H9 (cell line): ENCODE results near the gene ABHD14A. TPM values are rescaled to one million over a fixed set of nuclear protein-coding genes. Genes with fewer than 3 reads are reported as not detected.

Experiments used
- DNase-seq: peaks from one replicate; pipeline ENCODE4 v3.0.0-alpha.2; 2017
- H2AFZ ChIP-seq: one replicate; pipeline ENCODE4 v1.6.1; 2013; ENCODE audit warnings: mild to moderate bottlenecking, low read length, control low read depth, moderate library complexity
- H2AK5ac ChIP-seq: 2 replicates; pipeline ENCODE4 v1.6.1; 2013; ENCODE audit warnings: low read length, control low read depth, mixed read lengths; ENCODE audit not compliant: insufficient read length
- H2BK120ac ChIP-seq: one replicate; pipeline ENCODE4 v1.6.1; 2013; ENCODE audit warnings: low read depth, mild to moderate bottlenecking, low read length, control low read depth, inconsistent platforms; ENCODE audit not compliant: poor library complexity, severe bottlenecking
- H2BK12ac ChIP-seq: 2 replicates; pipeline ENCODE4 v1.6.1; 2013; ENCODE audit warnings: low read length, control low read depth, mixed read lengths, low read depth; ENCODE audit not compliant: insufficient read length
- H2BK15ac ChIP-seq: 2 replicates; pipeline ENCODE4 v1.6.1; 2013; ENCODE audit warnings: low read depth, low read length, control low read depth
- H2BK20ac ChIP-seq: one replicate; pipeline ENCODE4 v1.6.1; 2013; ENCODE audit warnings: low read depth, mild to moderate bottlenecking, low read length, control low read depth, inconsistent platforms; ENCODE audit not compliant: poor library complexity, severe bottlenecking
- H2BK5ac ChIP-seq: 2 replicates; pipeline ENCODE4 v1.6.1; 2013; ENCODE audit warnings: low read length, control low read depth, mixed read lengths; ENCODE audit not compliant: insufficient read length
- H3K14ac ChIP-seq: 2 replicates; pipeline ENCODE4 v1.6.1; 2013; ENCODE audit warnings: low read length, control low read depth; ENCODE audit not compliant: insufficient read depth
- H3K18ac ChIP-seq: 2 replicates; pipeline ENCODE4 v1.6.1; 2013; ENCODE audit warnings: low read depth, mild to moderate bottlenecking, mixed read lengths, low read length, control low read depth; ENCODE audit not compliant: insufficient read length
- H3K23ac ChIP-seq: 2 replicates; pipeline ENCODE4 v1.6.1; 2013; ENCODE audit warnings: low read length, control low read depth, mixed read lengths, low read depth; ENCODE audit not compliant: insufficient read length
- H3K23me2 ChIP-seq: 2 replicates; pipeline ENCODE4 v1.6.1; 2013; ENCODE audit warnings: low read depth, mild to moderate bottlenecking, mixed read lengths, low read length, control low read depth; ENCODE audit not compliant: insufficient read length, poor library complexity, severe bottlenecking
- H3K27ac ChIP-seq: 2 replicates; pipeline ENCODE4 v1.5.1; 2013; ENCODE audit warnings: low read length, control low read depth, mixed read lengths, low read depth; ENCODE audit not compliant: insufficient read length
- H3K27me3 ChIP-seq: 2 replicates; pipeline ENCODE4 v1.6.1; 2013; ENCODE audit warnings: low read length, control low read depth, inconsistent platforms; ENCODE audit not compliant: insufficient read depth
- H3K4ac ChIP-seq: 2 replicates; pipeline ENCODE4 v1.6.1; 2013; ENCODE audit warnings: low read depth, mild to moderate bottlenecking, control low read depth, inconsistent platforms, low read length, moderate library complexity
- H3K4me1 ChIP-seq: 2 replicates; pipeline ENCODE4 v1.6.1; 2013; ENCODE audit warnings: low read length, control low read depth, inconsistent platforms; ENCODE audit not compliant: insufficient read depth
- H3K4me2 ChIP-seq: 2 replicates; pipeline ENCODE4 v1.6.1; 2013; ENCODE audit warnings: low read length, control low read depth, mixed read lengths; ENCODE audit not compliant: insufficient read length, insufficient read depth
- H3K56ac ChIP-seq: 2 replicates; pipeline ENCODE4 v1.6.1; 2013; ENCODE audit warnings: low read depth, mild to moderate bottlenecking, mixed read lengths, low read length, control low read depth; ENCODE audit not compliant: insufficient read length
- H3K79me1 ChIP-seq: 2 replicates; pipeline ENCODE4 v1.6.1; 2013; ENCODE audit warnings: low read depth, mild to moderate bottlenecking, moderate library complexity, low read length, control low read depth, inconsistent platforms; ENCODE audit not compliant: insufficient read depth, poor library complexity, severe bottlenecking
- H3K79me2 ChIP-seq: 2 replicates; pipeline ENCODE4 v1.6.1; 2013; ENCODE audit warnings: low read length, control low read depth, inconsistent platforms; ENCODE audit not compliant: insufficient read depth
- H3K9ac ChIP-seq: 2 replicates; pipeline ENCODE4 v1.6.1; 2013; ENCODE audit warnings: low read length, control low read depth, mixed read lengths; ENCODE audit not compliant: insufficient read length; ENCODE audit errors: extremely low read depth
- H3K9me3 ChIP-seq: one replicate; pipeline ENCODE4 v1.6.1; 2013; ENCODE audit warnings: low read depth, low read length, inconsistent platforms; ENCODE audit not compliant: control insufficient read depth
- H3T11ph ChIP-seq: one replicate; pipeline ENCODE4 v1.6.1; 2013; ENCODE audit warnings: mild to moderate bottlenecking, low read length, control low read depth, inconsistent platforms
- H4K20me1 ChIP-seq: one replicate; pipeline ENCODE4 v1.6.1; 2013; ENCODE audit not compliant: control insufficient read depth, insufficient read length, insufficient read depth
- H4K5ac ChIP-seq: 2 replicates; pipeline ENCODE4 v1.6.1; 2013; ENCODE audit warnings: low read depth, mild to moderate bottlenecking, mixed read lengths, low read length, control low read depth; ENCODE audit not compliant: insufficient read length
- H4K8ac ChIP-seq: replicated peaks from 2 replicates; pipeline ENCODE4 v1.6.1; 2013; ENCODE audit warnings: low read length, control low read depth, mixed read lengths, low read depth; ENCODE audit not compliant: insufficient read length
- H4K91ac ChIP-seq: 2 replicates; pipeline ENCODE4 v1.6.1; 2013; ENCODE audit warnings: low read depth, mild to moderate bottlenecking, moderate library complexity, mixed read lengths, low read length, control low read depth; ENCODE audit not compliant: insufficient read length
- H3K27ac Mint-ChIP-seq, 3 experiments: 2 replicates in 2 of 3; 3 replicates in 1 of 3; pipeline ENCODE4 v1.8.0; 2020 to 2021; ENCODE audit warnings: mixed read lengths in 3 of 3, mild to moderate bottlenecking in 1 of 3, moderate library complexity in 1 of 3
- H3K27me3 Mint-ChIP-seq: 2 replicates; pipeline ENCODE4 v1.8.0; 2021; ENCODE audit warnings: low read depth, mild to moderate bottlenecking, moderate library complexity, mixed read lengths
- H3K36me3 Mint-ChIP-seq, 3 experiments: 2 replicates in 2 of 3; 3 replicates in 1 of 3; pipeline ENCODE4 v1.8.0; 2020 to 2021; ENCODE audit warnings: low read depth in 3 of 3, mixed read lengths in 3 of 3; ENCODE audit not compliant: insufficient read depth in 1 of 3
- H3K4me1 Mint-ChIP-seq, 2 experiments: 2 replicates each; pipeline ENCODE4 v1.8.0; 2020; ENCODE audit warnings: mixed read lengths in 2 of 2
- H3K4me3 Mint-ChIP-seq, 2 experiments: 2 replicates in 1 of 2; 3 replicates in 1 of 2; pipeline ENCODE4 v1.8.0; 2020 to 2021; ENCODE audit warnings: mild to moderate bottlenecking in 2 of 2, mixed read lengths in 2 of 2, moderate library complexity in 1 of 2
- H3K9me3 Mint-ChIP-seq, 2 experiments: 2 replicates in 1 of 2; 3 replicates in 1 of 2; pipeline ENCODE4 v1.8.0; 2020; ENCODE audit warnings: mild to moderate bottlenecking in 2 of 2, mixed read lengths in 2 of 2, moderate library complexity in 1 of 2
- WGBS: extraction: QIAGEN DNeasy Blood & Tissue Kit; methylation state at CpG from one replicate; pipeline ENCODE4 v1.1.7; 2013; ENCODE audit warnings: missing lambda C conversion rate, low lambda C conversion rate, mixed read lengths; ENCODE audit not compliant: insufficient read length; ENCODE audit errors: extremely low coverage; 5-methylcytosine and 5-hydroxymethylcytosine counted together
- total RNA-seq: library from RNA; stranded (reverse); gene quantifications from 2 replicates; pipeline ENCODE4 v1.2.1, GENCODE V29; 2021
- TF ChIP-seq, protein P1 (sequence below): fragments of 200-600 bp; sonication (generic); conservative IDR thresholded peaks from 3 replicates; pipeline ENCODE4 v1.8.0; 2021; ENCODE audit warnings: antibody characterized with exemption, mild to moderate bottlenecking

Gene ABHD14A
- total RNA-seq, 1 experiment from 2014 or later: 3.1 TPM

DNA sequence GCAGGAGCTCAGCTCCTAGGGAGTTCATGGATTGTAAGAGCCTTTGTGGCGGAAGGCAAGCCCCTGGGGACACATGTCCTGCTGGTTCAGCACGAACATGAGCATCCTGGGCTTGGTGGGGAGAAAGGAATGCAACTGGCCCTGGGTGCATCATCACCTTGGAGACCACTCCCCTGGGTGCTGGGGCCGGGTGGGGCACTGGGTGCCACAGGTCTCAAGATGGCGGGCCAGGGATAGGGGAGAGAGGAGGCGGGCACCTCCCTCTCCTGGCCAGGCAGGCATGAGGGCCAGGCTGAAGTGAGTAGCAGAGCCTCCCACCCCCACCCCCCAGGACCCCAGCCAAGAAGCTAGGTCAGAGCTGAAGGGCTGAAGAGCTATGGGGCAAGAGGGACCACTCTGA, 8.4 kb upstream of the ABHD14A start:
- Mint-ChIP-seq H3K27ac (no peak overlapping the region), H3K36me3 (peaks cover 0 to 5% (median 2%) of the 10 kb centered on the region in 3 experiments; a peak in 4 of 7 replicates), H3K4me1 (peaks cover 51 to 79% of the 10 kb centered on the region in 2 experiments), H3K4me3 (peak overlapping the region; percentile 59 to 86), H3K27me3 (peaks cover 40% of the 10 kb centered on the region), H3K9me3 (no peaks in the 10 kb centered on the region)
- no peak overlapping the region for H4K8ac ChIP-seq
- H3K79me1 ChIP-seq: no peaks in the 10 kb centered on the region
- H3K56ac ChIP-seq: no peak overlapping the region
- H3K23ac ChIP-seq: no peak overlapping the region
- TF ChIP-seq, protein P1, sequence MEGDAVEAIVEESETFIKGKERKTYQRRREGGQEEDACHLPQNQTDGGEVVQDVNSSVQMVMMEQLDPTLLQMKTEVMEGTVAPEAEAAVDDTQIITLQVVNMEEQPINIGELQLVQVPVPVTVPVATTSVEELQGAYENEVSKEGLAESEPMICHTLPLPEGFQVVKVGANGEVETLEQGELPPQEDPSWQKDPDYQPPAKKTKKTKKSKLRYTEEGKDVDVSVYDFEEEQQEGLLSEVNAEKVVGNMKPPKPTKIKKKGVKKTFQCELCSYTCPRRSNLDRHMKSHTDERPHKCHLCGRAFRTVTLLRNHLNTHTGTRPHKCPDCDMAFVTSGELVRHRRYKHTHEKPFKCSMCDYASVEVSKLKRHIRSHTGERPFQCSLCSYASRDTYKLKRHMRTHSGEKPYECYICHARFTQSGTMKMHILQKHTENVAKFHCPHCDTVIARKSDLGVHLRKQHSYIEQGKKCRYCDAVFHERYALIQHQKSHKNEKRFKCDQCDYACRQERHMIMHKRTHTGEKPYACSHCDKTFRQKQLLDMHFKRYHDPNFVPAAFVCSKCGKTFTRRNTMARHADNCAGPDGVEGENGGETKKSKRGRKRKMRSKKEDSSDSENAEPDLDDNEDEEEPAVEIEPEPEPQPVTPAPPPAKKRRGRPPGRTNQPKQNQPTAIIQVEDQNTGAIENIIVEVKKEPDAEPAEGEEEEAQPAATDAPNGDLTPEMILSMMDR: no peak
- no CpG with 5 or more reads among the region's 5 CpGs for WGBS
- no peaks in the 10 kb centered on the region for H3K79me2 ChIP-seq
- no peak overlapping the region for H4K5ac ChIP-seq
- H4K91ac ChIP-seq: no peak overlapping the region
- no peak overlapping the region for H3K18ac ChIP-seq
- no peak overlapping the region for H2AK5ac ChIP-seq
- no peak overlapping the region for H3K27ac ChIP-seq
- H3K9ac ChIP-seq: no peak overlapping the region
- DNase-seq: no peak
- H2AFZ ChIP-seq: no peak overlapping the region
- H3K27me3 ChIP-seq: no peaks in the 10 kb centered on the region
- no peak overlapping the region for H2BK15ac ChIP-seq
- H2BK20ac ChIP-seq: no peak overlapping the region
- H3K23me2 ChIP-seq: peaks cover 11% of the 10 kb centered on the region
- H3K4me1 ChIP-seq: peaks cover 11% of the 10 kb centered on the region; the same call in 1 of the 2 replicates
- H4K20me1 ChIP-seq: no peaks in the 10 kb centered on the region
- H2BK5ac ChIP-seq: no peak overlapping the region
- H3K9me3 ChIP-seq: no peaks in the 10 kb centered on the region
- H2BK12ac ChIP-seq: no peak overlapping the region
- H3K14ac ChIP-seq: no peak overlapping the region; the same call in 1 of the 2 replicates
- H3T11ph ChIP-seq: no peak overlapping the region
- peak overlapping the region; percentile 67 for H3K4me2 ChIP-seq
- no peak overlapping the region for H3K4ac ChIP-seq
- H2BK120ac ChIP-seq: no peak overlapping the region
